Activated naive CD8-positive, alpha-beta T cell treated with anti-CD3 and anti-CD28 coated beads, Interleukin-2, amount 10 ng/mL, durations not matched to agents 7 days and 5 days (primary cell): ENCODE data around the gene DNAJB11. TPM values are rescaled to one million over a fixed set of nuclear protein-coding genes. Genes with fewer than 3 reads are reported as not detected.
A peak's percentile ranks its signal among the peaks of the same experiment; 100 is the strongest.
"Not testable (repeated sequence)": the region's sequence is repeated elsewhere in the genome, so short reads cannot be mapped to it uniquely, and the experiment has no call there.

Source experiments
- ATAC-seq: fragments of 150-1000 bp; cut with Tn5 transposase; one replicate; pipeline ENCODE4 v1.10.0; 2021; ENCODE audit warnings: low read depth, moderate library complexity
- POLR2A ChIA-PET: fragments of 350-600 bp; sonication (Branson Sonifier 250); formaldehyde crosslinking; loops from one replicate; lab custom pipeline; 2021; ENCODE audit warnings: antibody characterized with exemption; lab: Charles Lee
- DNase-seq: peaks from one replicate; pipeline ENCODE4 v3.0.0; 2021
- H3K27ac Mint-ChIP-seq: one replicate; pipeline ENCODE4 v1.8.0; 2022; ENCODE audit warnings: mild to moderate bottlenecking, mixed read lengths
- H3K27me3 Mint-ChIP-seq: one replicate; pipeline ENCODE4 v1.8.0; 2022; ENCODE audit warnings: mild to moderate bottlenecking, moderate library complexity, mixed read lengths
- H3K36me3 Mint-ChIP-seq: one replicate; pipeline ENCODE4 v1.8.0; 2021; ENCODE audit warnings: mild to moderate bottlenecking, mixed read lengths
- H3K4me1 Mint-ChIP-seq: one replicate; pipeline ENCODE4 v1.8.0; 2021; ENCODE audit warnings: mixed read lengths
- H3K4me3 Mint-ChIP-seq: one replicate; pipeline ENCODE4 v1.8.0; 2022; ENCODE audit warnings: mild to moderate bottlenecking, moderate library complexity, mixed read lengths
- H3K9me3 Mint-ChIP-seq: one replicate; pipeline ENCODE4 v1.8.0; 2021; ENCODE audit warnings: mixed read lengths
- total RNA-seq, 2 experiments: library from RNA; stranded (reverse); gene quantifications; one replicate each; pipeline ENCODE4 v1.2.3, GENCODE V29; 2021

Gene DNAJB11
- total RNA-seq, 2 experiments from 2014 or later: 37.0 to 41.2 TPM

GRCh38 chr3:186536883-186537844 is 33.4 kb upstream of the DNAJB11 start:
- no peaks in the 10 kb centered on the region for H3K9me3 Mint-ChIP-seq
- ATAC-seq (no peak), DNase-seq (no peak)
- no peak overlapping the region for H3K4me3 Mint-ChIP-seq
- H3K4me1 Mint-ChIP-seq: peaks cover 23% of the 10 kb centered on the region
- no peaks in the 10 kb centered on the region for H3K27me3 Mint-ChIP-seq
- no peak overlapping the region for H3K27ac Mint-ChIP-seq
- POLR2A ChIA-PET: interaction anchor here (0.9 kb wide), 1 partner anchor 55 kb away, joined by 3 read pairs; no protein-coding TSS in a partner anchor
- no peaks in the 10 kb centered on the region for H3K36me3 Mint-ChIP-seq

GRCh38 chr3:186538779-186539178 is 31.7 kb upstream of the DNAJB11 start:
- no peaks in the 10 kb centered on the region for H3K27me3 Mint-ChIP-seq
- no peaks in the 10 kb centered on the region for H3K36me3 Mint-ChIP-seq
- no peaks in the 10 kb centered on the region for H3K9me3 Mint-ChIP-seq
- POLR2A ChIA-PET: no interaction called here
- H3K27ac Mint-ChIP-seq: no peak overlapping the region
- no peak overlapping the region for H3K4me3 Mint-ChIP-seq
- DNase-seq (no peak), ATAC-seq (no peak)
- peaks cover 20% of the 10 kb centered on the region for H3K4me1 Mint-ChIP-seq

- POLR2A ChIA-PET: interaction anchor here (1.0 kb wide), 1 partner anchor 30 kb away, joined by 5 read pairs; the partner anchor contains the start of gene DNAJB11
- peaks cover 3% of the 10 kb centered on the region for H3K36me3 Mint-ChIP-seq
- no peaks in the 10 kb centered on the region for H3K9me3 Mint-ChIP-seq
- ATAC-seq (peak; percentile 92), DNase-seq (peak; percentile 65)
- H3K4me3 Mint-ChIP-seq: peak overlapping the region; percentile 17
- no peak overlapping the region for H3K27ac Mint-ChIP-seq
- H3K27me3 Mint-ChIP-seq: no peaks in the 10 kb centered on the region
- H3K4me1 Mint-ChIP-seq: peaks cover 7% of the 10 kb centered on the region
These were observed 30.2 kb upstream of the DNAJB11 start for GRCh38 chr3:186540221-186540834.

GRCh38 chr3:186540835-186541226 is 29.7 kb upstream of the DNAJB11 start:
- Mint-ChIP-seq H3K4me1 (peaks cover 7% of the 10 kb centered on the region), H3K27me3 (no peaks in the 10 kb centered on the region), H3K9me3 (no peaks in the 10 kb centered on the region), H3K4me3 (no peak overlapping the region), H3K36me3 (peaks cover 3% of the 10 kb centered on the region), H3K27ac (no peak overlapping the region)
- DNase-seq (no peak), ATAC-seq (no peak)
- POLR2A ChIA-PET: interaction anchor here (1.0 kb wide), 1 partner anchor 29 kb away, joined by 5 read pairs; the partner anchor contains the start of gene DNAJB11

- Mint-ChIP-seq H3K27ac (no peak within 1 kb of the TSS), H3K27me3 (no peaks in the 10 kb centered on the region), H3K9me3 (no peaks in the 10 kb centered on the region), H3K4me1 (peaks cover 7% of the 10 kb centered on the region), H3K36me3 (peaks cover 6% of the 10 kb centered on the region), H3K4me3 (no peak within 1 kb of the TSS)
- no peak for DNase-seq
- no peak for ATAC-seq
- POLR2A ChIA-PET: no interaction called here
These were observed 26.2 kb upstream of the DNAJB11 start, which contains the start of gene CRYGS for GRCh38 chr3:186544281-186544680. TSS of gene CRYGS (minus strand) at chr3:186544380. CDS start at chr3:186544326, 54 bp downstream.

GRCh38 chr3:186549497-186549896 is 21.0 kb upstream of the DNAJB11 start:
- Mint-ChIP-seq H3K36me3 (peaks cover 12% of the 10 kb centered on the region), H3K27ac (no peak overlapping the region), H3K4me1 (no peaks in the 10 kb centered on the region), H3K27me3 (no peaks in the 10 kb centered on the region), H3K4me3 (no peak overlapping the region), H3K9me3 (no peaks in the 10 kb centered on the region)
- DNase-seq: no peak
- no peak for ATAC-seq
- POLR2A ChIA-PET: no interaction called here

- ATAC-seq: no peak
- Mint-ChIP-seq H3K36me3 (peaks cover 21% of the 10 kb centered on the region), H3K9me3 (no peaks in the 10 kb centered on the region), H3K27ac (no peak overlapping the region), H3K4me1 (no peaks in the 10 kb centered on the region), H3K27me3 (no peaks in the 10 kb centered on the region), H3K4me3 (no peak overlapping the region)
- no peak for DNase-seq
- POLR2A ChIA-PET: no interaction called here
These were observed 19.1 kb upstream of the DNAJB11 start for GRCh38 chr3:186551387-186551786.

- H3K9me3 Mint-ChIP-seq: no peaks in the 10 kb centered on the region
- no peak for ATAC-seq
- H3K4me1 Mint-ChIP-seq: no peaks in the 10 kb centered on the region
- no peaks in the 10 kb centered on the region for H3K27me3 Mint-ChIP-seq
- H3K36me3 Mint-ChIP-seq: peaks cover 24% of the 10 kb centered on the region
- DNase-seq: no peak
- POLR2A ChIA-PET: no interaction called here
- no peak overlapping the region for H3K27ac Mint-ChIP-seq
- H3K4me3 Mint-ChIP-seq: no peak overlapping the region
These were observed 18.0 kb upstream of the DNAJB11 start for GRCh38 chr3:186552408-186553031.

GRCh38 chr3:186564586-186564985 is 5.9 kb upstream of the DNAJB11 start:
- Mint-ChIP-seq H3K9me3 (no peaks in the 10 kb centered on the region), H3K4me1 (peaks cover 40% of the 10 kb centered on the region), H3K4me3 (no peak overlapping the region), H3K27ac (peak overlapping the region; percentile 54), H3K27me3 (no peaks in the 10 kb centered on the region), H3K36me3 (peaks cover 15% of the 10 kb centered on the region)
- DNase-seq (no peak), ATAC-seq (no peak)
- POLR2A ChIA-PET: no interaction called here

GRCh38 chr3:186566772-186567071 is 3.8 kb upstream of the DNAJB11 start:
- Mint-ChIP-seq H3K4me3 (peak overlapping the region; percentile 86), H3K27me3 (no peaks in the 10 kb centered on the region), H3K27ac (peak overlapping the region; percentile 86), H3K36me3 (peaks cover 9% of the 10 kb centered on the region), H3K9me3 (no peaks in the 10 kb centered on the region), H3K4me1 (peaks cover 36% of the 10 kb centered on the region)
- POLR2A ChIA-PET: interaction anchor here (0.6 to 5.4 kb wide), 4 partner anchors 13 to 802 kb away, joined by 3 to 50 read pairs (median 6); partner anchors contain the start of genes EIF4A2, RTP4 and TRA2B
- ATAC-seq: no peak
- no peak for DNase-seq

GRCh38 chr3:186567072-186567921 is 3.2 kb upstream of the DNAJB11 start, which contains the start of gene TBCCD1:
TSS of gene TBCCD1 (minus strand) at chr3:186567339. CDS start at chr3:186564329, 3,010 bp downstream.
- ATAC-seq (peak; percentile 48), DNase-seq (peak; percentile 99)
- POLR2A ChIA-PET: interaction anchor here (0.9 to 5.4 kb wide), 7 partner anchors 48 to 801 kb away, joined by 3 to 50 read pairs (median 3); partner anchors contain the start of genes EIF4A2, RTP4 and TRA2B
- peaks cover 38% of the 10 kb centered on the region for H3K4me1 Mint-ChIP-seq
- H3K27me3 Mint-ChIP-seq: no peaks in the 10 kb centered on the region
- peak within 1 kb of the TSS; percentile 86 for H3K27ac Mint-ChIP-seq
- peaks cover 6% of the 10 kb centered on the region for H3K36me3 Mint-ChIP-seq
- H3K4me3 Mint-ChIP-seq: peak within 1 kb of the TSS; percentile 86
- H3K9me3 Mint-ChIP-seq: no peaks in the 10 kb centered on the region

- DNase-seq, H3K36me3 Mint-ChIP-seq, ATAC-seq, H3K27me3 Mint-ChIP-seq, H3K9me3 Mint-ChIP-seq: not testable (repeated sequence)
- POLR2A ChIA-PET: interaction anchor here (0.7 to 5.4 kb wide), 5 partner anchors 35 to 632 kb away, joined by 3 to 50 read pairs (median 11); partner anchors contain the start of genes EIF4A2 and TRA2B
- peak overlapping the region; percentile 96 for H3K4me3 Mint-ChIP-seq
- peaks cover 37% of the 10 kb centered on the region for H3K4me1 Mint-ChIP-seq
- H3K27ac Mint-ChIP-seq: peak overlapping the region; percentile 99
These were observed 1.2 kb upstream of the DNAJB11 start for GRCh38 chr3:186569361-186569760.
